Breast epithelium (tissue), 3 donors: ENCODE measurements around the gene RIT2.

ENCODE experiments used
- CTCF ChIP-seq, 3 donors: fragments of 450-650 bp; IDR thresholded peaks; one replicate each; pipeline ENCODE4 v1.5.1; 2016 to 2017; ENCODE audit warnings: antibody characterized with exemption in 3 of 3, mild to moderate bottlenecking in 3 of 3, moderate library complexity in 3 of 3
- POLR2AphosphoS5 ChIP-seq, 3 donors: sonication (generic); formaldehyde crosslinking; IDR thresholded peaks; one replicate each; pipeline ENCODE4 v1.6.1; 2017; ENCODE audit warnings: antibody characterized with exemption in 3 of 3

GRCh38 chr18:42706029-42706608 is 409.4 kb downstream of the RIT2 start:
- TF ChIP-seq POLR2AphosphoS5 (IDR thresholded peaks at IDR 0.05), result no peak
- no peak for TF ChIP-seq CTCF (IDR thresholded peaks at IDR 0.05)
